ENCODE measurements around the gene PEAK1. TPM values are rescaled to one million over a fixed set of nuclear protein-coding genes. Genes with fewer than 3 reads are reported as not detected.

Gene PEAK1
- total and polyA plus RNA-seq, 9 of the 15 experiments (the other 6 are each of a cell fraction or from before 2014, with no cell fraction given), result 0.99 to 22.4 (median 10.8) TPM

DNA sequence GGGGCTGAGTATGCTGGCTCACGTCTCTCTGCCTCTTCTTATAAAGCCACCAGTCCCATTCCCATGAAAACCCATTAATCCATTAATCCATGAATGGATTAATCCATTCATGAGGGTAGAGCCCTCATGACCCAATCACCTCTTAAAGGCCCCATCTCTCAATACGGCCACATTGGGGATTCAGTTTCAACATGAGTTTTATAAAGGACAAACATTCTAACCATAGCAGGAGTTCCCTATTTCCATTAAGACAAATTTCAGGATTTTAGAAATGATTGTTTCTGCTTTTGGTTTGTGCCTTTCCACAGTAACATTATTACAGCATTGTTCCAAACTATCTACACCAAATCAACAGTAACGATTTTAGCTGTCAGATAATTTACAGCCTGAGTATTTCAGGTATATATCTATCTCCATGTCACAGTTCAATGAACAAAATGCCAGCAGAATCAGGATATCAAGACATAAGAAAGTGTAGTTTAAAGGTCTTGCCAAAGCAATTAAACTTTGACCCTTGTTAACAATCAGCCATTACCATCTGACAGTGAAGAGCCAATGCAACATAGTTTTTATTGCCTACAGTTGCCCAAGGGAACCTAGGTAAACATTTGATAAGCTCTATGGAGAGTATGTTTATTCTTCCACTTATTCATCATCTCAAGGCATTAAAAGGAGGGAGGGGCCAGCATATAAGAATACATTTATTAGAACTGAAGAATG lies 352.8 kb downstream of the PEAK1 start (continued):
- TF ChIP-seq, protein P1, sequence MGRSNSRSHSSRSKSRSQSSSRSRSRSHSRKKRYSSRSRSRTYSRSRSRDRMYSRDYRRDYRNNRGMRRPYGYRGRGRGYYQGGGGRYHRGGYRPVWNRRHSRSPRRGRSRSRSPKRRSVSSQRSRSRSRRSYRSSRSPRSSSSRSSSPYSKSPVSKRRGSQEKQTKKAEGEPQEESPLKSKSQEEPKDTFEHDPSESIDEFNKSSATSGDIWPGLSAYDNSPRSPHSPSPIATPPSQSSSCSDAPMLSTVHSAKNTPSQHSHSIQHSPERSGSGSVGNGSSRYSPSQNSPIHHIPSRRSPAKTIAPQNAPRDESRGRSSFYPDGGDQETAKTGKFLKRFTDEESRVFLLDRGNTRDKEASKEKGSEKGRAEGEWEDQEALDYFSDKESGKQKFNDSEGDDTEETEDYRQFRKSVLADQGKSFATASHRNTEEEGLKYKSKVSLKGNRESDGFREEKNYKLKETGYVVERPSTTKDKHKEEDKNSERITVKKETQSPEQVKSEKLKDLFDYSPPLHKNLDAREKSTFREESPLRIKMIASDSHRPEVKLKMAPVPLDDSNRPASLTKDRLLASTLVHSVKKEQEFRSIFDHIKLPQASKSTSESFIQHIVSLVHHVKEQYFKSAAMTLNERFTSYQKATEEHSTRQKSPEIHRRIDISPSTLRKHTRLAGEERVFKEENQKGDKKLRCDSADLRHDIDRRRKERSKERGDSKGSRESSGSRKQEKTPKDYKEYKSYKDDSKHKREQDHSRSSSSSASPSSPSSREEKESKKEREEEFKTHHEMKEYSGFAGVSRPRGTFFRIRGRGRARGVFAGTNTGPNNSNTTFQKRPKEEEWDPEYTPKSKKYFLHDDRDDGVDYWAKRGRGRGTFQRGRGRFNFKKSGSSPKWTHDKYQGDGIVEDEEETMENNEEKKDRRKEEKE (IDR thresholded peaks at IDR 0.05; ENCODE audit: borderline replicate concordance in 1 of 2, control insufficient read depth in 1 of 2, low read depth in 2 of 2, low read length in 1 of 2), result no peak
- TF ChIP-seq TCFL5 (CRISPR knock-in tag; conservative IDR thresholded peaks at IDR 0.05) (no peak), ZBTB7A (IDR thresholded peaks at IDR 0.05; ENCODE audit: borderline replicate concordance, control insufficient read depth, low read depth, low read length) (no peak), DPF2 (IDR thresholded peaks at IDR 0.05) (no peak), BRD4 (IDR thresholded peaks at IDR 0.05) (no peak), MIER1 (IDR thresholded peaks at IDR 0.05; ENCODE audit: low read depth) (no peak), PYGO2 (tag; IDR thresholded peaks at IDR 0.05) (no peak), GTF2E2 (tag; IDR thresholded peaks at IDR 0.05) (no peak), NR4A1 (CRISPR knock-in tag; IDR thresholded peaks at IDR 0.05) (no peak), NR4A1 (tag; IDR thresholded peaks at IDR 0.05) (no peak)
- TF ChIP-seq, protein P2, sequence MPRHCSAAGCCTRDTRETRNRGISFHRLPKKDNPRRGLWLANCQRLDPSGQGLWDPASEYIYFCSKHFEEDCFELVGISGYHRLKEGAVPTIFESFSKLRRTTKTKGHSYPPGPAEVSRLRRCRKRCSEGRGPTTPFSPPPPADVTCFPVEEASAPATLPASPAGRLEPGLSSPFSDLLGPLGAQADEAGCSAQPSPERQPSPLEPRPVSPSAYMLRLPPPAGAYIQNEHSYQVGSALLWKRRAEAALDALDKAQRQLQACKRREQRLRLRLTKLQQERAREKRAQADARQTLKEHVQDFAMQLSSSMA (CRISPR knock-in tag; IDR thresholded peaks at IDR 0.05), result no peak
- TF ChIP-seq, protein P3, sequence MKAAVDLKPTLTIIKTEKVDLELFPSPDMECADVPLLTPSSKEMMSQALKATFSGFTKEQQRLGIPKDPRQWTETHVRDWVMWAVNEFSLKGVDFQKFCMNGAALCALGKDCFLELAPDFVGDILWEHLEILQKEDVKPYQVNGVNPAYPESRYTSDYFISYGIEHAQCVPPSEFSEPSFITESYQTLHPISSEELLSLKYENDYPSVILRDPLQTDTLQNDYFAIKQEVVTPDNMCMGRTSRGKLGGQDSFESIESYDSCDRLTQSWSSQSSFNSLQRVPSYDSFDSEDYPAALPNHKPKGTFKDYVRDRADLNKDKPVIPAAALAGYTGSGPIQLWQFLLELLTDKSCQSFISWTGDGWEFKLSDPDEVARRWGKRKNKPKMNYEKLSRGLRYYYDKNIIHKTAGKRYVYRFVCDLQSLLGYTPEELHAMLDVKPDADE (conservative IDR thresholded peaks at IDR 0.05; ENCODE audit: control insufficient read depth, low read depth, low read length), result no peak
- TF ChIP-seq, protein P4, sequence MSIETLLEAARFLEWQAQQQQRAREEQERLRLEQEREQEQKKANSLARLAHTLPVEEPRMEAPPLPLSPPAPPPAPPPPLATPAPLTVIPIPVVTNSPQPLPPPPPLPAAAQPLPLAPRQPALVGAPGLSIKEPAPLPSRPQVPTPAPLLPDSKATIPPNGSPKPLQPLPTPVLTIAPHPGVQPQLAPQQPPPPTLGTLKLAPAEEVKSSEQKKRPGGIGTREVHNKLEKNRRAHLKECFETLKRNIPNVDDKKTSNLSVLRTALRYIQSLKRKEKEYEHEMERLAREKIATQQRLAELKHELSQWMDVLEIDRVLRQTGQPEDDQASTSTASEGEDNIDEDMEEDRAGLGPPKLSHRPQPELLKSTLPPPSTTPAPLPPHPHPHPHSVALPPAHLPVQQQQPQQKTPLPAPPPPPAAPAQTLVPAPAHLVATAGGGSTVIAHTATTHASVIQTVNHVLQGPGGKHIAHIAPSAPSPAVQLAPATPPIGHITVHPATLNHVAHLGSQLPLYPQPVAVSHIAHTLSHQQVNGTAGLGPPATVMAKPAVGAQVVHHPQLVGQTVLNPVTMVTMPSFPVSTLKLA (conservative IDR thresholded peaks at IDR 0.05), result no peak

Data from K562 (cell line).